GM10266 (cell line): ENCODE measurements around the gene SMARCD2.

ENCODE experiments used
- DNase-seq: peaks from one replicate; pipeline ENCODE4 v3.0.0; 2012; ENCODE audit errors: extremely low spot score
- TF ChIP-seq, protein P1 (sequence below): IDR thresholded peaks from 2 replicates; pipeline ENCODE4 v1.5.1; 2012; ENCODE audit warnings: mild to moderate bottlenecking, low read depth; ENCODE audit not compliant: control insufficient read depth, insufficient read depth; ENCODE audit errors: missing control alignments

SMARCD2 gene

DNA sequence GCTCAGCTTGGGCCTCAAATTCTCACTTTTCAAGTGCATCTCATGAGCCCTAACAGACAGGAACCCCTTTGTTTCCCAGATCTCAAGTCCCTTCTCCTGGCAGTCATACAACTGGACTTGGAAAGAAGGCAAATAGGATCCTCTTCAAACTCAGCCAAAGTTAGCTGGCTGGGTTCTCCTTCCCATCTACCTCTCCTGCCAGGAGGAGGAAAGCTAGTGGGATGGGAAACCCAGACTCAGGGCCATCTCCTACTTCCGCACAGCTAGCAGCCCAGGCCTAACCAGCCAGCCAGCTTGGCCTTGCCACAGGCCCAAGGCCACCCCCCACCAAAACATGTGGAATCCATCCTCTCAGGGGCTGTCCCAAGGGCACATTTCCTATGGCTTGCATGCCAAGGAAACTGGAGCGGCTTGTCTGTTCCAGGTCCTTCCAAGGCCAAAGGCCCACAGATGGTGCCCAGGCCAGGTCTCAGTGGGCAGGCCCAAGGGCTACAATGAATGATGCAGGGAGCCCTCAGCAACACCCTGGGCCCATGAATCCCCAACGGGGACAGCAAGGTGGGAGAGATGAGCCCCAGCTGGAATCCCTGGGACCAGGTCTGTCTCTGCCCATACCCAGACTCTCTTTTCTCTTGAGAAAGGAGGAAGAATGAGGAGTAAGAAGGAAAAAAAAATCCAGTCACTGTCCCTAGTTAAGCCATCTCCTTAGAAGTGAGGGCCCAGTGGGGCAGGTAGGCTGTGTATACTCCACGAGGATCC, 1.7 kb downstream of the SMARCD2 start:
- TF ChIP-seq, protein P1, sequence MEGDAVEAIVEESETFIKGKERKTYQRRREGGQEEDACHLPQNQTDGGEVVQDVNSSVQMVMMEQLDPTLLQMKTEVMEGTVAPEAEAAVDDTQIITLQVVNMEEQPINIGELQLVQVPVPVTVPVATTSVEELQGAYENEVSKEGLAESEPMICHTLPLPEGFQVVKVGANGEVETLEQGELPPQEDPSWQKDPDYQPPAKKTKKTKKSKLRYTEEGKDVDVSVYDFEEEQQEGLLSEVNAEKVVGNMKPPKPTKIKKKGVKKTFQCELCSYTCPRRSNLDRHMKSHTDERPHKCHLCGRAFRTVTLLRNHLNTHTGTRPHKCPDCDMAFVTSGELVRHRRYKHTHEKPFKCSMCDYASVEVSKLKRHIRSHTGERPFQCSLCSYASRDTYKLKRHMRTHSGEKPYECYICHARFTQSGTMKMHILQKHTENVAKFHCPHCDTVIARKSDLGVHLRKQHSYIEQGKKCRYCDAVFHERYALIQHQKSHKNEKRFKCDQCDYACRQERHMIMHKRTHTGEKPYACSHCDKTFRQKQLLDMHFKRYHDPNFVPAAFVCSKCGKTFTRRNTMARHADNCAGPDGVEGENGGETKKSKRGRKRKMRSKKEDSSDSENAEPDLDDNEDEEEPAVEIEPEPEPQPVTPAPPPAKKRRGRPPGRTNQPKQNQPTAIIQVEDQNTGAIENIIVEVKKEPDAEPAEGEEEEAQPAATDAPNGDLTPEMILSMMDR = no peak
- no peak for DNase-seq

DNA sequence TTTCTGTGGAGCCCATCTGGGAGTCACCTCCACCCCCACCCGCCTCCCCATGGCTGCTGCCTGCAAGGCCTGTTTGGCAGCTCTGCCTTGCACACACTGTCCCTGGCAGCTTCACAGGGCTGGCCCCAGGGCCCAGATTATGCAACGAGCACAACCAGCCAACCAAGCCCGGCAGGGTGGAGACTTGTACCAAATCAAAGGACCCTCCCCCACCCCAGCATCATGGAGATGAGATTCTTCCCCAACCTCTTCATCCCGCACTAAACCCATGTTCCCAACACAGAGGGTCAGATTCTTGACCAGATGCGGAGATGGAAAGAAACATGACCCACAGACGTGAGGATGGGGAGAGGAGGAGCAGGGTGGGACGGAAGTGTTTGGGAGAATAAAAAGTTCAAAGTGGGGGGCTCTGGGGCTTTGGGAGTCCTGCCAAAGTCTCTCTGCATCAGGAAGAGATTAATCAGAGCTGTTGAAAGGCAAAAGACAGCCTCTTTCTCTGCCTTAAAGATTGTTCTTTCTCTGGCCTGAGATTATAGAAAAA, 3.8 kb downstream of the SMARCD2 start:
- no peak for DNase-seq
- TF ChIP-seq, protein P1 = no peak

DNA sequence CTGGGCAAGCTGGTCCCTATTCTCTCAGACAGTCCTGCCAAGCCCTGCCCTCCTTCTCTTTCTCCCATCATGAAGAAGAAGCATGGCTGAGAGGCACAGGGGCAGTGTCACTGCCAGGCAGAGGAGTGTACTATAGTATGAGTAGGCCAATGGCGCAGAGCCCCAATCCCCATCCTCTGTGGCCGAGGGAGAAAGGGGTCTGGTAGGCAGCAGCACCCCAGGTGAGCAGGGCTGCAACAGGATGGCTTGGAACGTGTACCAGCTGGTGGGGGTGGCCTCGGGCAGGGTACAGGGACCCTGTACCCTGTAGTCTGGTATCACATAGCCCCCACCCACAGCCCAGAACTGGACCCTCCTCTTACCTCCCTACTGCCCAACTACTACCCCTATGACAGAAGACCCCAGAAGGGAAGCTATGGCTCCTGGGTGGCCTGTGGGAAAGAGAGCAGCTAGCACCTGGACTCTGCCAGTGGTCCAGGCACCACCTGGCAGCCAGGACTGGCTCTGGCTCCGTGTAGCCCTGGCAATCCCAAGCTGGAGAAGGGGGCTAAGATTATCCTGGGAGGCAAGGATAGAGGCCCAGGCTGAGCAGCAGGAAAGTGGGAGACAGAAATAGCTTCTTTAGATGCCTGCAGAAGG, 4.4 kb downstream of the SMARCD2 start:
- TF ChIP-seq, protein P1 = no peak
- DNase-seq = no peak

DNA sequence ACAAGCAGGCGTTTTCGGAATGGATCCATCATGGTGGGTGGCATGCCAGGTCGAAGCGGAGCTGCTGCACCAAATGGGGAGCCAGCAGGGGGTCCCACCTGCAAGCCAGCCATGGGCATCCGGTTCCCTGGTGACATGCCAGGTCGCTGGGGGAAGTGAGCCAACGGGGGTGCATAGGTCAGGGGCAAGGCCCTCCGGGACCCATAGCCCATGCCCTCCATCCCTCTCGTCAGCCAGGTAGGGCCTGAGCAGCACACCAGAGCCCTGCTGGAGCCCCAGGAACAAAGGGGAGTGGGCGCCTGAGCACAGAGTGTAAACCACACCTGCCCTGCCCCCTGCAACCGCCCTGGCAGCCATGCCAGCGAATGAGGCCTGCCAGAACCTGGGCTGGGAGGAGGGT, 5.0 kb downstream of the SMARCD2 start:
- TF ChIP-seq, protein P1 = no peak
- no peak for DNase-seq

DNA sequence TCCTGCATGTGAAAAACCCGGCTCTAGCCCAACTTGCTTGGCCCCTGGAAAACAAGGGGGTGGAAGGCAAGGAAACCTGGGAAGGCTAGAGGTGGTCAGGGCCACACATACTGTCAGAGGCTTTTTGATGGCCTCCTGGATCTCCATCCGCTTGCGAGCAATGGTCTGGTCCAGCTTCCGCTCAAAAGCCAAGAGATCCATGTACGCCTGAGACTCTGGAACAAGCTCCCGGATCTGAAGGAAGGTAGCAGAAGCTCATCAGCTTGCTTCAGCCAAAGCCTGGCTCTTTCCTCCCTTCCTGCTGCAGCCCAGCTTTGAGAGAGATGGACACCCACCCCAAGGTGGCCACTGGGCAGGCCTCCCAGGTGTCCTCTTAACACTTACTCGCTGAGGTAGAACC, 5.7 kb downstream of the SMARCD2 start:
- TF ChIP-seq, protein P1 = no peak
- DNase-seq = no peak

DNA sequence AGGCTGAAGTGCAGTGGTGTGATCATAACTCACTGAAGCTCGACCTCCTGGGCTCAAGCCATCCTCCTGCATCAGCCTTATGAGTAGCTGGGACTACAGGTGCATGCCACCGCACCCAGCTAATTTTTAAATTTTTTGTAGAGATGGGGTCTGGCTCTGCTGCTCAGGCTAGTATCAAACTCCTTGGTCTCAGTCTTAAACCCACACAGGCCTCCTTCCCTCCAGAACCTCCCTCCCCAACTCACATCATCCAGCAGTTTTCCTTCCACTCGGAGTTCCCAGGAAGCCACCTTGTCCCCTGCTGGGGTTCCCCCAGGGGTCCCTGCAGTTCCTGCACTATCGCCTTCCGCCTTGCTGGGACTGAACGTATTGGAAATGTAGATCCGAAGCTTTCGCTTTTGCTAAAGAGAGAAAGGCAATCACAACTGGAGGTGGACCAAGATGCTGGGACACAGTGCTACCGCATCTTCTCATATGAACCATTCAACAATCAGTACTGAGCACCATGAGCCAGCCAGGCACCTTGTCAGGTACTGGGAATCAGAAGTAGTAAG, 7.2 kb downstream of the SMARCD2 start:
- TF ChIP-seq, protein P1 = no peak
- DNase-seq = no peak
